IMR-90 (cell line): ENCODE data around the gene ABHD12B.

Experiments
- BHLHE40 ChIP-seq: fragments of 150-350 bp; IDR thresholded peaks from 2 replicates; pipeline ENCODE4 v1.6.1; 2016; ENCODE audit warnings: mild to moderate bottlenecking, low read depth, low read length
- CEBPB ChIP-seq: IDR thresholded peaks from 2 replicates; pipeline ENCODE4 v1.6.1; 2012; ENCODE audit warnings: low read depth, low read length, improper control_type of control experiment
- ELK1 ChIP-seq: fragments of 150-350 bp; IDR thresholded peaks from 2 replicates; pipeline ENCODE4 v1.6.1; 2016; ENCODE audit warnings: low read depth, mild to moderate bottlenecking, low read length, moderate library complexity, borderline replicate concordance
- FOS ChIP-seq: fragments of 150-350 bp; IDR thresholded peaks from 2 replicates; pipeline ENCODE4 v1.6.1; 2016; ENCODE audit warnings: low read depth, low read length
- MAFK ChIP-seq: IDR thresholded peaks from 2 replicates; pipeline ENCODE4 v1.6.1; 2012; ENCODE audit warnings: low read depth, low read length, improper control_type of control experiment
- MAZ ChIP-seq: IDR thresholded peaks from 2 replicates; pipeline ENCODE4 v1.6.1; 2012; ENCODE audit warnings: low read depth, mild to moderate bottlenecking, low read length, improper control_type of control experiment, moderate library complexity, borderline replicate concordance
- MXI1 ChIP-seq: IDR thresholded peaks from 2 replicates; pipeline ENCODE4 v1.6.1; 2012; ENCODE audit warnings: low read depth, mild to moderate bottlenecking, low read length, moderate library complexity, borderline replicate concordance
- NFE2L2 ChIP-seq: fragments of 150-350 bp; IDR thresholded peaks from 2 replicates; pipeline ENCODE4 v1.6.1; 2016; ENCODE audit warnings: low read depth, mild to moderate bottlenecking, low read length
- POLR2A ChIP-seq: IDR thresholded peaks from 2 replicates; pipeline ENCODE4 v1.6.1; 2012; ENCODE audit warnings: mild to moderate bottlenecking, low read depth, low read length
- RAD21 ChIP-seq: IDR thresholded peaks from 2 replicates; pipeline ENCODE4 v1.6.1; 2012; ENCODE audit warnings: low read length, improper control_type of control experiment
- RCOR1 ChIP-seq: IDR thresholded peaks from 2 replicates; pipeline ENCODE4 v1.6.1; 2012; ENCODE audit warnings: mild to moderate bottlenecking, low read length, improper control_type of control experiment; ENCODE audit not compliant: insufficient replicate concordance
- RFX5 ChIP-seq: IDR thresholded peaks from 2 replicates; pipeline ENCODE4 v1.8.0; 2012; ENCODE audit warnings: low read depth, mild to moderate bottlenecking, low read length, moderate library complexity
- SMC3 ChIP-seq: fragments of 150-350 bp; IDR thresholded peaks from 2 replicates; pipeline ENCODE4 v1.6.1; 2016; ENCODE audit warnings: low read depth, mild to moderate bottlenecking, antibody characterized with exemption, low read length, moderate library complexity
- TF ChIP-seq, protein P1 (sequence below): conservative IDR thresholded peaks from 2 replicates; pipeline ENCODE4 v1.5.1; 2012; ENCODE audit warnings: mild to moderate bottlenecking, low read depth, low read length, improper control_type of control experiment

DNA sequence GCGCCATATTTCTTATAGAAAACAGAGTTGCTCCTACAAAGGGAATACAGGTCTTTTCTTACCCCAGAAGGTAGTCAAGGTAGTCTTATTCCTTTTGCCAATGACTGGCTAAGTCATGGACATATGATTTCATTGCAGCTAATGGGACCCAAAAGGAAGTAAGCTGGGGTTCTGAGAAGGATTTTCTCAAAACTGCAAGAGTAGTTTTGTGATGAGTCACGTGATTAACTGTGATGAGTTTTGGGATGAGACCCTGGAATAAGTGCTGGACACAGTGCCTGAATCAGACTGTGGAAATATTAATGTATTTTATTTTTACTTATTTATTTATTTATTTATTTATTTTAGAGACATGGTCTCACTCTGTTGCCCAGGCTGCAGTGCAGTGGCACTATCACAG lies 27.5 kb upstream of the ABHD12B start:
- TF ChIP-seq, protein P1, sequence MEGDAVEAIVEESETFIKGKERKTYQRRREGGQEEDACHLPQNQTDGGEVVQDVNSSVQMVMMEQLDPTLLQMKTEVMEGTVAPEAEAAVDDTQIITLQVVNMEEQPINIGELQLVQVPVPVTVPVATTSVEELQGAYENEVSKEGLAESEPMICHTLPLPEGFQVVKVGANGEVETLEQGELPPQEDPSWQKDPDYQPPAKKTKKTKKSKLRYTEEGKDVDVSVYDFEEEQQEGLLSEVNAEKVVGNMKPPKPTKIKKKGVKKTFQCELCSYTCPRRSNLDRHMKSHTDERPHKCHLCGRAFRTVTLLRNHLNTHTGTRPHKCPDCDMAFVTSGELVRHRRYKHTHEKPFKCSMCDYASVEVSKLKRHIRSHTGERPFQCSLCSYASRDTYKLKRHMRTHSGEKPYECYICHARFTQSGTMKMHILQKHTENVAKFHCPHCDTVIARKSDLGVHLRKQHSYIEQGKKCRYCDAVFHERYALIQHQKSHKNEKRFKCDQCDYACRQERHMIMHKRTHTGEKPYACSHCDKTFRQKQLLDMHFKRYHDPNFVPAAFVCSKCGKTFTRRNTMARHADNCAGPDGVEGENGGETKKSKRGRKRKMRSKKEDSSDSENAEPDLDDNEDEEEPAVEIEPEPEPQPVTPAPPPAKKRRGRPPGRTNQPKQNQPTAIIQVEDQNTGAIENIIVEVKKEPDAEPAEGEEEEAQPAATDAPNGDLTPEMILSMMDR = no peak
- TF ChIP-seq POLR2A (no peak), RFX5 (no peak), BHLHE40 (no peak), RCOR1 (no peak), CEBPB (no peak), SMC3 (no peak), NFE2L2 (no peak), MAFK (no peak), ELK1 (no peak), RAD21 (no peak), FOS (no peak), MXI1 (no peak), MAZ (no peak)
